DND-41 (cell line): ENCODE results near the gene CDC42SE1.

Source experiments
- CTCF ChIP-seq: IDR thresholded peaks from 2 replicates; pipeline ENCODE4 v1.5.1; 2012; ENCODE audit warnings: borderline replicate concordance, low read length, moderate library complexity, mild to moderate bottlenecking; ENCODE audit not compliant: poor library complexity, severe bottlenecking; ENCODE audit errors: extremely low read depth
- EZH2 ChIP-seq: IDR thresholded peaks from 3 replicates; pipeline ENCODE4 v1.6.1; 2012; ENCODE audit warnings: borderline replicate concordance, low read depth, mild to moderate bottlenecking, moderate library complexity, low read length, inconsistent platforms; ENCODE audit not compliant: severe bottlenecking

- TF ChIP-seq EZH2 (no peak), CTCF (no peak)
Observed at GRCh38 chr1:151050051-151050688, 9.3 kb downstream of the CDC42SE1 start.
